GM12878 (cell line): ENCODE results near the gene ITPRIPL2. TPM values are rescaled to one million over a fixed set of nuclear protein-coding genes. Genes with fewer than 3 reads are reported as not detected.

Experiments
- ATAC-seq: fragments of 200-7000 bp; cut with Tn5 transposase; 3 replicates; pipeline ENCODE4 v1.9.1; 2020; ENCODE audit warnings: mild to moderate bottlenecking, moderate library complexity
- BruUV-seq: library from RNA; stranded (reverse); fragments of 400-500 nt; replicated peaks from 2 replicates; lab custom pipeline; 2021; lab: Mats Ljungman, UMichigan
- CTCF ChIA-PET: fragments of 300-600 bp; sonication (Branson Sonifier 250); formaldehyde crosslinking; extraction: SDS; loops from one replicate; lab custom pipeline; 2021; ENCODE audit warnings: inconsistent platforms; lab: Yijun Ruan, JAX
- POLR2A ChIA-PET: fragments of 350-600 bp; formaldehyde crosslinking; extraction: SDS; loops from one replicate; lab custom pipeline; 2021; ENCODE audit warnings: inconsistent platforms; lab: Charles Lee
- RAD21 ChIA-PET: fragments of 300-600 bp; sonication (Branson Sonifier 250); formaldehyde crosslinking; loops from one replicate; lab custom pipeline; 2023; ENCODE audit warnings: antibody characterized with exemption; ENCODE audit not compliant: unreplicated experiment; lab: Charles Lee
- SMC1A ChIA-PET: fragments of 300-600 bp; sonication (Branson Sonifier 250); formaldehyde crosslinking; loops from one replicate; lab custom pipeline; 2023; ENCODE audit not compliant: unreplicated experiment, uncharacterized antibody; lab: Charles Lee
- DNase-seq: peaks from one replicate; pipeline ENCODE4 v3.0.0-alpha.2; 2011; ENCODE audit warnings: low read depth, low spot score
- FAIRE-seq: peaks from 3 replicates; lab custom pipeline; 2011; peaks lifted over from hg19 to GRCh38; lab: Jason Lieb, UNC
- H2AFZ ChIP-seq: 2 replicates; pipeline ENCODE4 v1.6.0; 2011; ENCODE audit warnings: low read depth, low read length, control low read depth; ENCODE audit not compliant: control insufficient read depth
- H3K27ac ChIP-seq: 2 replicates; pipeline ENCODE4 v1.5.1; 2011; ENCODE audit warnings: control low read depth; ENCODE audit not compliant: control insufficient read depth, insufficient read depth
- H3K27me3 ChIP-seq, 2 experiments: replicated peaks in 1 of 2; 2 replicates each; pipeline versions ENCODE4 v1.6.0 to v1.6.1; 2011; ENCODE audit warnings: low read length in 1 of 2; ENCODE audit not compliant: control insufficient read depth in 2 of 2, insufficient read depth in 2 of 2
- H3K36me3 ChIP-seq, 2 experiments: 2 replicates each; pipeline ENCODE4 v1.5.1; 2011; ENCODE audit warnings: low read length in 1 of 2; ENCODE audit not compliant: control insufficient read depth in 2 of 2, insufficient read depth in 2 of 2
- H3K4me1 ChIP-seq: 2 replicates; pipeline ENCODE4 v1.6.1; 2011; ENCODE audit warnings: mild to moderate bottlenecking, low read length, moderate library complexity, mixed read lengths; ENCODE audit not compliant: control insufficient read depth, insufficient read depth
- H3K4me2 ChIP-seq: 2 replicates; pipeline ENCODE4 v1.6.0; 2011; ENCODE audit warnings: control low read depth; ENCODE audit not compliant: control insufficient read depth, insufficient read depth
- H3K4me3 ChIP-seq: fragments of 200-600 bp; sonication (generic); 2 replicates; pipeline ENCODE4 v1.5.1; 2016
- H3K79me2 ChIP-seq: 2 replicates; pipeline ENCODE4 v1.6.0; 2011; ENCODE audit warnings: low read length; ENCODE audit not compliant: control insufficient read depth, insufficient read depth
- H3K9ac ChIP-seq: 2 replicates; pipeline ENCODE4 v1.8.0; 2011; ENCODE audit warnings: low read length, control low read depth, mixed read lengths; ENCODE audit not compliant: control insufficient read depth, insufficient read depth
- H3K9me3 ChIP-seq: replicated peaks from 3 replicates; pipeline ENCODE4 v1.5.1; 2011; ENCODE audit warnings: mild to moderate bottlenecking, low read length; ENCODE audit not compliant: control insufficient read depth, insufficient read depth
- H4K20me1 ChIP-seq: 2 replicates; pipeline ENCODE4 v1.6.0; 2011; ENCODE audit not compliant: control insufficient read depth, insufficient read depth
- BCL11A ChIP-seq: IDR thresholded peaks from 2 replicates; pipeline ENCODE4 v1.6.1; 2011; ENCODE audit warnings: low read depth, low read length
- IRF4 ChIP-seq: IDR thresholded peaks from 2 replicates; pipeline ENCODE4 v1.6.1; 2011; ENCODE audit warnings: low read depth, low read length
- ZNF217 ChIP-seq: fragments of 450-650 bp; IDR thresholded peaks from 2 replicates; pipeline ENCODE4 v1.6.1; 2017; ENCODE audit warnings: antibody characterized with exemption, mild to moderate bottlenecking
- WGBS: methylation state at CpG from one replicate; pipeline ENCODE4 v1.1.6; 2016; ENCODE audit warnings: low lambda C conversion rate; ENCODE audit not compliant: insufficient replicate concordance, insufficient coverage; ENCODE audit errors: missing lambda C conversion rate; 5-methylcytosine and 5-hydroxymethylcytosine counted together
- in situ Hi-C: fragments of 300-500 bp; cut with MboI; formaldehyde crosslinking; loops from 9 replicates; pipeline ENCODE4 v1.14.3; 2018; ENCODE audit warnings: mixed read lengths
- intact Hi-C: fragments of 100-400 bp; cut with micrococcal nuclease; formaldehyde crosslinking; loops from one replicate; pipeline ENCODE4 v1.14.2; 2022; ENCODE audit not compliant: unreplicated experiment
- polyA plus RNA-seq, 11 experiments: library from polyadenylated mRNA; depleted of rRNA in 4 of 11; unstranded in 6 of 11; stranded (reverse) in 5 of 11; fragments of >200 nt; fragmentation: Nextera tagmentation in 4 of 11; fragmentation: Illumina TruSeq in 1 of 11; extraction: Ambion mirVana in 4 of 11; extraction: Trizol in 1 of 11; gene quantifications; 1 replicate in 1 of 11; 2 replicates in 10 of 11; pipeline versions ENCODE4 v1.2.1 to v1.2.3, GENCODE V29; 2011 to 2016; ENCODE audit warnings: inconsistent platforms in 2 of 11, missing spikeins in 2 of 11, low read depth in 1 of 11
- total RNA-seq, 4 experiments: library from RNA; depleted of rRNA in 3 of 4; stranded (reverse); fragments of >200 nt in 3 of 4; fragmentation: Illumina TruSeq in 1 of 4; extraction: Trizol in 1 of 4; gene quantifications; 2 replicates each; pipeline versions ENCODE4 v1.2.1 to v1.2.3, GENCODE V29; 2013 to 2021
- TF ChIP-seq, protein P1 (sequence below): fragments of 450-650 bp; IDR thresholded peaks from 2 replicates; pipeline ENCODE4 v1.6.1; 2016; ENCODE audit warnings: mild to moderate bottlenecking
- TF ChIP-seq, protein P2 (sequence below): IDR thresholded peaks from 2 replicates; pipeline ENCODE4 v1.6.1; 2011; ENCODE audit warnings: borderline replicate concordance, low read depth, mild to moderate bottlenecking, moderate library complexity, low read length; ENCODE audit not compliant: insufficient read depth, poor library complexity, severe bottlenecking

The ITPRIPL2 gene
- total and polyA plus RNA-seq, 10 of the 15 experiments (the other 5 are each of a cell fraction or from before 2014, with no cell fraction given) = 0.48 to 14.3 (median 3.5) TPM

DNA sequence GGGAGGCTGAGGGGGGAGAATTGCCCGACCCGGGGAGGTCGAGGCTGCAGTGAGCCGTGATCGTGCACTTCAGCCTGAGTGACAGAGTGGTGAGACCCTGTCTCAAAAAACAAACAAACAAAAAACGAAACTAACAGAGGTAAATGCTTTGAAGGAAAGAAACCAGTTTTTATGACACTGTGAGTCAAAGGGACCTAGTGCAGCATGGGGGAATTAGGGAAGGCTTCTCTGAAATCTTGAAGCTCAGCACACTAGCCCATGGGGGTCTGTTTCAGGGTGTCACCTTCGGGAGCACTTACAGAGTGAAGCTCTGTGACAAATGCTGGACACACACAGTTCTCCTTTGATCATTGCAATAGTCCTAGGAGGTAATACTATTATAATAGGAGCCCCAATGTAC lies 16.6 kb downstream of the ITPRIPL2 start:
- intact Hi-C loops (loop anchor here (2.0 kb wide), 1 partner anchor 16 kb away; no protein-coding TSS in a partner anchor), in situ Hi-C loops (no loop called here)
- CTCF ChIA-PET = interaction anchor here (0.5 to 2.2 kb wide), 5 partner anchors 23 to 317 kb away, joined by 3 to 6 read pairs (median 3); no protein-coding TSS in a partner anchor
- Histone ChIP-seq H3K9me3 (peaks cover 5% of the 10 kb centered on the region; the same call in 2 of the 3 replicates), H3K9ac (no peak overlapping the region), H3K27me3 (no peaks in the 10 kb centered on the region), H3K4me1 (peaks cover 73% of the 10 kb centered on the region), H3K79me2 (no peaks in the 10 kb centered on the region), H3K36me3 (no peaks in the 10 kb centered on the region), H3K4me3 (no peak overlapping the region), H2AFZ (peak overlapping the region; percentile 50; the same call in 1 of the 2 replicates), H3K27ac (peak overlapping the region; percentile 29), H3K4me2 (peak overlapping the region; percentile 57), H4K20me1 (no peaks in the 10 kb centered on the region)
- WGBS = 70% methylated on average over 7 of the region's 7 CpGs
- BruUV-seq = no TSS peak
- no peak for FAIRE-seq
- no peak for ATAC-seq
- TF ChIP-seq, protein P1, sequence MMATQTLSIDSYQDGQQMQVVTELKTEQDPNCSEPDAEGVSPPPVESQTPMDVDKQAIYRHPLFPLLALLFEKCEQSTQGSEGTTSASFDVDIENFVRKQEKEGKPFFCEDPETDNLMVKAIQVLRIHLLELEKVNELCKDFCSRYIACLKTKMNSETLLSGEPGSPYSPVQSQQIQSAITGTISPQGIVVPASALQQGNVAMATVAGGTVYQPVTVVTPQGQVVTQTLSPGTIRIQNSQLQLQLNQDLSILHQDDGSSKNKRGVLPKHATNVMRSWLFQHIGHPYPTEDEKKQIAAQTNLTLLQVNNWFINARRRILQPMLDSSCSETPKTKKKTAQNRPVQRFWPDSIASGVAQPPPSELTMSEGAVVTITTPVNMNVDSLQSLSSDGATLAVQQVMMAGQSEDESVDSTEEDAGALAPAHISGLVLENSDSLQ = no peak
- TF ChIP-seq, protein P2, sequence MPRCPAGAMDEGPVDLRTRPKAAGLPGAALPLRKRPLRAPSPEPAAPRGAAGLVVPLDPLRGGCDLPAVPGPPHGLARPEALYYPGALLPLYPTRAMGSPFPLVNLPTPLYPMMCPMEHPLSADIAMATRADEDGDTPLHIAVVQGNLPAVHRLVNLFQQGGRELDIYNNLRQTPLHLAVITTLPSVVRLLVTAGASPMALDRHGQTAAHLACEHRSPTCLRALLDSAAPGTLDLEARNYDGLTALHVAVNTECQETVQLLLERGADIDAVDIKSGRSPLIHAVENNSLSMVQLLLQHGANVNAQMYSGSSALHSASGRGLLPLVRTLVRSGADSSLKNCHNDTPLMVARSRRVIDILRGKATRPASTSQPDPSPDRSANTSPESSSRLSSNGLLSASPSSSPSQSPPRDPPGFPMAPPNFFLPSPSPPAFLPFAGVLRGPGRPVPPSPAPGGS = no peak
- TF ChIP-seq ZNF217 (no peak), BCL11A (no peak), IRF4 (no peak)
- POLR2A ChIA-PET = interaction anchor here (0.7 kb wide), 1 partner anchor 11 kb away, joined by 3 read pairs; no protein-coding TSS in a partner anchor
- SMC1A ChIA-PET = interaction anchor here (1.1 to 7.3 kb wide), 4 partner anchors 12 to 46 kb away, joined by 3 to 60 read pairs (median 4); no protein-coding TSS in a partner anchor
- DNase-seq = no peak
- RAD21 ChIA-PET = interaction anchor here (1.4 kb wide), 1 partner anchor 12 kb away, joined by 4 read pairs; no protein-coding TSS in a partner anchor
